Heart left ventricle (tissue), 16 donors: Measurements from ENCODE around the gene RCE1. TPM values are rescaled to one million over a fixed set of nuclear protein-coding genes. Genes with fewer than 3 reads are reported as not detected.
A peak's percentile ranks its signal among the peaks of the same experiment; 100 is the strongest.

Experiments used
- ATAC-seq, 4 donors: fragments of 200-7000 bp; cut with Tn5 transposase; one replicate each; pipeline ENCODE4 v1.9.1; 2020 to 2022; ENCODE audit warnings: moderate library complexity in 4 of 4, mild to moderate bottlenecking in 3 of 4, moderate number of reproducible peaks in 1 of 4
- DNase-seq, 5 donors: peaks; one replicate each; pipeline ENCODE4 v3.0.0-alpha.2; 2020
- H3K27ac ChIP-seq, 12 donors: fragments of 200-600 bp; sonication (generic) in 4 of 12; one replicate each; pipeline versions ENCODE4 v1.5.0 to v1.8.0; 2016 to 2022; ENCODE audit warnings: mild to moderate bottlenecking in 2 of 12
- H3K27me3 ChIP-seq, 9 donors: fragments of 200-600 bp; sonication (generic) in 2 of 9; one replicate each; pipeline versions ENCODE4 v1.5.1 to v1.8.0; 2016 to 2022; ENCODE audit warnings: mild to moderate bottlenecking in 3 of 9
- H3K36me3 ChIP-seq, 9 donors: fragments of 200-600 bp; sonication (generic) in 2 of 9; one replicate each; pipeline versions ENCODE4 v1.5.0 to v1.8.0; 2018 to 2022; ENCODE audit warnings: mild to moderate bottlenecking in 2 of 9
- H3K4me1 ChIP-seq, 12 donors: fragments of 200-600 bp; sonication (generic) in 4 of 12; one replicate each; pipeline versions ENCODE4 v1.5.0 to v1.8.0; 2016 to 2022; ENCODE audit warnings: mild to moderate bottlenecking in 3 of 12
- H3K4me3 ChIP-seq, 12 donors: fragments of 200-600 bp; sonication (generic) in 4 of 12; one replicate each; pipeline versions ENCODE4 v1.5.0 to v1.8.0; 2017 to 2022; ENCODE audit warnings: mild to moderate bottlenecking in 9 of 12, moderate library complexity in 4 of 12
- H3K9me3 ChIP-seq, 12 donors: fragments of 200-600 bp; sonication (generic) in 4 of 12; one replicate each; pipeline versions ENCODE4 v1.5.0 to v1.8.0; 2016 to 2022; ENCODE audit warnings: mild to moderate bottlenecking in 1 of 12
- POLR2A ChIP-seq, 2 donors: fragments of 450-650 bp; IDR thresholded peaks; one replicate each; pipeline ENCODE4 v1.6.1; 2017; ENCODE audit warnings: antibody characterized with exemption in 2 of 2, mild to moderate bottlenecking in 2 of 2, moderate library complexity in 2 of 2
- WGBS, 4 donors: extraction: QIAGEN DNeasy Blood & Tissue Kit in 2 of 4; methylation state at CpG; one replicate each; pipeline versions ENCODE4 v1.1.5 to v1.1.7; 2013 to 2018; 5-methylcytosine and 5-hydroxymethylcytosine counted together
- intact Hi-C, 10 donors: fragments of 100-400 bp; cut with DNase I; formaldehyde crosslinking; loops; one replicate each; pipeline versions ENCODE4 v1.11.1 to v1.14.2; 2022
- polyA plus RNA-seq, 2 donors: library from polyadenylated mRNA; stranded (reverse); fragments of 200-250 nt; gene quantifications; one replicate each; pipeline ENCODE4 v1.2.3, GENCODE V29; 2013
- total RNA-seq, 9 donors: library from RNA; depleted of rRNA in 2 of 9; stranded (reverse); fragments of >200 nt in 2 of 9; fragmentation: NEBNext Ultra II Directional in 3 of 9; extraction: Animal tissue kit (Norgen Biotek cat#: 25700) in 3 of 9; gene quantifications; one replicate each; pipeline versions ENCODE4 v1.1.0 to v1.2.4, GENCODE V29; 2016 to 2023
- TF ChIP-seq, protein P1 (sequence below), 12 donors: fragments of 200-600 bp; sonication (generic) in 4 of 12; IDR thresholded peaks; one replicate each; pipeline versions ENCODE4 v1.5.0 to v1.8.0; 2018 to 2022; ENCODE audit warnings: antibody characterized with exemption in 12 of 12, mild to moderate bottlenecking in 5 of 12
- donor health status: ischemic (EF 13 %, LVEDD 7.1; RV severe dilation, severe dysfunction).
- donor health status: healthy with polysubstance abuse.
- donor health status: DM: no; HTN: yes; CAD: no.
- donor health status: DM: no; HTN: no; CAD: no.
- donor health status: ischemic (EF 25% LVEDD 6.9; RV normal size, moderate dysfunction).
- donor health status: ischemic (EF 25% LVEDD 5.7; RV mildly dilated, moderate dysfunction).
- donor health status: healthy.
- donor health status: DM: yes; HTN: yes; CAD: no.
- donor health status: ischemic (EF 35%, LVEDD 5.7; RV mildly dilated, moderate dysfunction).
- donor health status: nonischemic (EF 11% LVEDD 7.7; RV severe dilation, severe dysfunction).
- donor health status: DM: yes; HTN: yes; CAD: no.
- donor health status: PGD.
- donor health status: ischemic (EF 29% LVEDD 5.4; RV normal size, mild dysfunction).
- donor health status: nonischemic (EF 23%, LVEDD 6.1; RV moderate dilation, normal function).

The RCE1 gene
- total and polyA plus RNA-seq, 11 donors = 2.1 to 9.5 (median 5.0) TPM

DNA sequence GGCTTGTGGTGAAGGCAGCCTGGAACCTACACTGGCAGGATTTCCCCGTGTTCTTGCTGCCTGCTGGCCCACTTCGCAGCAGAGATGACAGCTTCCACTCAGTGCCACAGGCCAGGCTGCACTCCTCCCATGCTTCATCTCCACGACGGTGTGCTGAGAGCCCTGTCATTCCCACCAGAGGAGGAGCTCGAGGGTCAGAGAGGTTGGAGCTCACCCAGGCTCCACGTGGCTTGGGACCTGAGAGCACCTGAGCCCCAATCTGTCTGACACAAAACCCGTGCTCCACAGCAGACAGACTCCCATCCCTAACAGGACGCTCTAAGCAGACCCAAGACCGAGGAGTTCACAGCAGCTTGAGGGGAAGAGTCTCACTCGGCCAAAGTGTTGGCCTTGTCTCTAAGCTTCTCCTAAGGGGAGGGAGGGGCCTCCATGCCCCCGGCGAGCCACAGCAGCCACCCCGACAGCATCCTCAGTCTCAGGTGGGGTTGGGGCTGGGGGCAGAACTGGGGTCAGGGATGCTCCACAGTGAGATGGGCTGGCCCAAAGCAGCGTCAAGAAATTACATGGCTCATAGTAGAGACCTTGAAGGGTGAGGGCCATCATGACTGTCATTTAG is 24.3 kb downstream of the RCE1 start:
- no peak for DNase-seq
- no peak for TF ChIP-seq POLR2A (IDR thresholded peaks at IDR 0.05)
- TF ChIP-seq, protein P1, sequence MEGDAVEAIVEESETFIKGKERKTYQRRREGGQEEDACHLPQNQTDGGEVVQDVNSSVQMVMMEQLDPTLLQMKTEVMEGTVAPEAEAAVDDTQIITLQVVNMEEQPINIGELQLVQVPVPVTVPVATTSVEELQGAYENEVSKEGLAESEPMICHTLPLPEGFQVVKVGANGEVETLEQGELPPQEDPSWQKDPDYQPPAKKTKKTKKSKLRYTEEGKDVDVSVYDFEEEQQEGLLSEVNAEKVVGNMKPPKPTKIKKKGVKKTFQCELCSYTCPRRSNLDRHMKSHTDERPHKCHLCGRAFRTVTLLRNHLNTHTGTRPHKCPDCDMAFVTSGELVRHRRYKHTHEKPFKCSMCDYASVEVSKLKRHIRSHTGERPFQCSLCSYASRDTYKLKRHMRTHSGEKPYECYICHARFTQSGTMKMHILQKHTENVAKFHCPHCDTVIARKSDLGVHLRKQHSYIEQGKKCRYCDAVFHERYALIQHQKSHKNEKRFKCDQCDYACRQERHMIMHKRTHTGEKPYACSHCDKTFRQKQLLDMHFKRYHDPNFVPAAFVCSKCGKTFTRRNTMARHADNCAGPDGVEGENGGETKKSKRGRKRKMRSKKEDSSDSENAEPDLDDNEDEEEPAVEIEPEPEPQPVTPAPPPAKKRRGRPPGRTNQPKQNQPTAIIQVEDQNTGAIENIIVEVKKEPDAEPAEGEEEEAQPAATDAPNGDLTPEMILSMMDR (IDR thresholded peaks at IDR 0.05) = no peak
- H3K4me3 ChIP-seq = no peak overlapping the region
- H3K9me3 ChIP-seq = no peaks in the 10 kb centered on the region
- H3K36me3 ChIP-seq = peaks cover 0 to 21% (median 0%) of the 10 kb centered on the region in 9 donors
- WGBS, 4 donors = 82 to 91% (median 85%) methylated on average over 7 to 14 of the region's 14 CpGs
- H3K27ac ChIP-seq = no peak overlapping the region
- no peaks in the 10 kb centered on the region for H3K4me1 ChIP-seq
- ATAC-seq = no peak
- H3K27me3 ChIP-seq = no peaks in the 10 kb centered on the region
- intact Hi-C loops = no loop called here

GRCh38 chr11:66868082-66868725 is 25.0 kb downstream of the RCE1 start:
- 95 to 97% (median 96%) methylated on average over 13 of the region's 13 CpGs for WGBS, 4 donors
- H3K27ac ChIP-seq = no peak overlapping the region
- intact Hi-C loops = no loop called here
- H3K9me3 ChIP-seq = no peaks in the 10 kb centered on the region
- H3K36me3 ChIP-seq = peaks cover 0 to 21% (median 0%) of the 10 kb centered on the region in 9 donors
- no peak overlapping the region for H3K4me3 ChIP-seq
- no peaks in the 10 kb centered on the region for H3K27me3 ChIP-seq
- DNase-seq = no peak
- H3K4me1 ChIP-seq = no peaks in the 10 kb centered on the region
- TF ChIP-seq, protein P1 (IDR thresholded peaks at IDR 0.05) = no peak
- no peak for TF ChIP-seq POLR2A (IDR thresholded peaks at IDR 0.05)
- no peak for ATAC-seq

DNA sequence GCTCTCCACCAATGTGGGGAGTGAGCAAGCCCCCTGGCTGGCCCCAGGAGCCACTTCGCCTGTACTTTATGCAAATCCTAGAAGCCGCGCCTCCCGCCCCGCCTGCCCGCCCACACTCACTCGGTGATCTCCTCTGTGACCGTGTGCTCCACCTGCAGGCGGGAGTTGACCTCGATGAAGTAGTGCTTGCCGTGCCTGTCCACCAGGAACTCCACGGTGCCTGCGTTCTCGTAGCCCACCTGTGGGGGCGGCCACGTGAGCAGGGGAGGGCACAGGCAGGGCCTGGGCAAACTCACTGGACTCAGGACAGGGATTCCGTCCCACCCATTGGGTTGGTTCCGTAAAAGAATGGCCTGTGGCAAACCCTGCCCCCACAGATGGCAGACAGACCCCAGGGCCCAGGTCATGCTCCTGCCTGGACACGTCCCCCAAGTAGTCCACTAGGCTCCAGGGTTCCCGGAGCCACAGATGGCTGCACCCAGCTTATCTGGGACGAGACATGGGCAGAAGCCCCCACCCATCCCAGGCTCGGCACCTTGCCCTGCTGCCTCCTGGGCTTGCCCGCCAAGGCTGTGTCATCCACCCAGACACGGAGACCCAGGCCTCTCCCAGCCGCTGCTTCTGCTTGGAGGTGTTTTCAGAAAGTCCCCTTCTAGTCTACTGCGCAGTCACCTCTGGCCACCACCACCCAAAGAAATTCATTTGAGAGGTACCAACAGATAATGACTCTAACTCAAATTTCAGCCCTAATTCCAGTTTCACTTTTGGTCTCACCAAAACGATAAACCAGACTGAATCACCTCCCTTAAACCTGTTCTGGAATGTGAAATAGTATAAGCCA is 25.7 kb downstream of the RCE1 start:
- whole genome bisulfite sequencing, 4 donors = 67 to 69% (median 67%) methylated on average over 23 to 27 of the region's 27 CpGs
- TF ChIP-seq, protein P1 (IDR thresholded peaks at IDR 0.05) = peak in 1 of 12 donors; percentile 24
- TF ChIP-seq POLR2A (IDR thresholded peaks at IDR 0.05) = no peak
- intact Hi-C loops = no loop called here
- H3K27ac ChIP-seq = no peak overlapping the region
- DNase-seq (peak in 1 of 5 donors; percentile 27), ATAC-seq (peak in 1 of 4 donors; percentile 35)
- H3K27me3 ChIP-seq = no peaks in the 10 kb centered on the region
- H3K9me3 ChIP-seq = no peaks in the 10 kb centered on the region
- peaks cover 0 to 21% (median 0%) of the 10 kb centered on the region in 9 donors for H3K36me3 ChIP-seq
- no peak overlapping the region for H3K4me3 ChIP-seq
- H3K4me1 ChIP-seq = no peaks in the 10 kb centered on the region

- intact Hi-C loops = no loop called here
- no peaks in the 10 kb centered on the region for H3K4me1 ChIP-seq
- no peaks in the 10 kb centered on the region for H3K9me3 ChIP-seq
- H3K4me3 ChIP-seq = no peak overlapping the region
- H3K27ac ChIP-seq = no peak overlapping the region
- TF ChIP-seq, protein P1 (IDR thresholded peaks at IDR 0.05) = no peak
- TF ChIP-seq POLR2A (IDR thresholded peaks at IDR 0.05) = no peak
- WGBS, 4 donors = 90 to 97% (median 93%) methylated on average over 9 of the region's 9 CpGs
- H3K36me3 ChIP-seq = peaks cover 0 to 21% (median 0%) of the 10 kb centered on the region in 9 donors
- ATAC-seq (no peak), DNase-seq (no peak)
- no peaks in the 10 kb centered on the region for H3K27me3 ChIP-seq
These were observed 26.3 kb downstream of the RCE1 start for GRCh38 chr11:66869567-66869870.
